ENCODE measurements around the gene DDX39B.
A peak's percentile ranks its signal among the peaks of the same experiment; 100 is the strongest.

DDX39B gene

GRCh38 chr6:31580807-31581433 lies 39.1 kb upstream of the DDX39B start:
- Histone ChIP-seq H3K4me3 (ENCODE audit: low read depth, low read length, poor library complexity, severe bottlenecking) (peak overlapping the region; percentile 92), H3K9ac (ENCODE audit: low read length) (peak overlapping the region; percentile 88), H3K79me2 (ENCODE audit: insufficient read depth, low read length) (no peaks in the 10 kb centered on the region), H3K36me3 (ENCODE audit: insufficient read depth, low read length) (no peaks in the 10 kb centered on the region), H3F3A (ENCODE audit: insufficient read depth, low read length) (no peaks in the 10 kb centered on the region), H3K4me2 (ENCODE audit: low read length) (peak overlapping the region; percentile 88), H2AFZ (ENCODE audit: low read length) (no peak overlapping the region), H3K27me3 (ENCODE audit: insufficient read depth, low read length) (no peaks in the 10 kb centered on the region), H3K9me2 (ENCODE audit: low read depth, low read length) (no peaks in the 10 kb centered on the region), H4K20me1 (ENCODE audit: insufficient read depth, low read length) (no peaks in the 10 kb centered on the region), H3K9me3 (ENCODE audit: low read length) (no peaks in the 10 kb centered on the region), H3K4me1 (ENCODE audit: insufficient read depth, low read length, severe bottlenecking) (peaks cover 60% of the 10 kb centered on the region), H3K27ac (ENCODE audit: low read depth, low read length, poor library complexity, severe bottlenecking) (peak overlapping the region; percentile 96)
- TF ChIP-seq EZH2 (IDR thresholded peaks at IDR 0.05; ENCODE audit: borderline replicate concordance, low read length) (no peak), CTCF (IDR thresholded peaks at IDR 0.05; ENCODE audit: low read length) (peak; percentile 95)

GRCh38 chr6:31580438-31580740 lies 38.6 kb upstream of the DDX39B start:
- Histone ChIP-seq H3K27me3 (ENCODE audit: insufficient read depth, low read length) (no peaks in the 10 kb centered on the region), H2AFZ (ENCODE audit: low read length) (no peak overlapping the region), H3K4me1 (ENCODE audit: insufficient read depth, low read length, severe bottlenecking) (peaks cover 60% of the 10 kb centered on the region), H3K9ac (ENCODE audit: low read length) (peak overlapping the region; percentile 88), H3F3A (ENCODE audit: insufficient read depth, low read length) (no peaks in the 10 kb centered on the region), H3K4me3 (ENCODE audit: low read depth, low read length, poor library complexity, severe bottlenecking) (peak overlapping the region; percentile 92), H3K27ac (ENCODE audit: low read depth, low read length, poor library complexity, severe bottlenecking) (peak overlapping the region; percentile 8), H3K4me2 (ENCODE audit: low read length) (peak overlapping the region; percentile 88), H4K20me1 (ENCODE audit: insufficient read depth, low read length) (no peaks in the 10 kb centered on the region), H3K9me3 (ENCODE audit: low read length) (no peaks in the 10 kb centered on the region), H3K9me2 (ENCODE audit: low read depth, low read length) (no peaks in the 10 kb centered on the region), H3K79me2 (ENCODE audit: insufficient read depth, low read length) (no peaks in the 10 kb centered on the region), H3K36me3 (ENCODE audit: insufficient read depth, low read length) (no peaks in the 10 kb centered on the region)
- no peak for TF ChIP-seq EZH2 (IDR thresholded peaks at IDR 0.05; ENCODE audit: borderline replicate concordance, low read length)
- no peak for TF ChIP-seq CTCF (IDR thresholded peaks at IDR 0.05; ENCODE audit: low read length)

- H3K27ac ChIP-seq (ENCODE audit: low read depth, low read length, poor library complexity, severe bottlenecking), result peak overlapping the region; percentile 8
- H2AFZ ChIP-seq (ENCODE audit: low read length), result no peak overlapping the region
- H3K4me1 ChIP-seq (ENCODE audit: insufficient read depth, low read length, severe bottlenecking), result peaks cover 60% of the 10 kb centered on the region
- no peaks in the 10 kb centered on the region for H3K27me3 ChIP-seq (ENCODE audit: insufficient read depth, low read length)
- H3K9me3 ChIP-seq (ENCODE audit: low read length), result no peaks in the 10 kb centered on the region
- H3K36me3 ChIP-seq (ENCODE audit: insufficient read depth, low read length), result no peaks in the 10 kb centered on the region
- H3K9me2 ChIP-seq (ENCODE audit: low read depth, low read length), result no peaks in the 10 kb centered on the region
- H3F3A ChIP-seq (ENCODE audit: insufficient read depth, low read length), result no peaks in the 10 kb centered on the region
- H3K79me2 ChIP-seq (ENCODE audit: insufficient read depth, low read length), result no peaks in the 10 kb centered on the region
- H3K4me2 ChIP-seq (ENCODE audit: low read length), result peak overlapping the region; percentile 88
- H3K9ac ChIP-seq (ENCODE audit: low read length), result peak overlapping the region; percentile 88; the same call in 1 of the 2 replicates
- TF ChIP-seq CTCF (IDR thresholded peaks at IDR 0.05; ENCODE audit: low read length), result no peak
- TF ChIP-seq EZH2 (IDR thresholded peaks at IDR 0.05; ENCODE audit: borderline replicate concordance, low read length), result no peak
- peak overlapping the region; percentile 92 for H3K4me3 ChIP-seq (ENCODE audit: low read depth, low read length, poor library complexity, severe bottlenecking)
- H4K20me1 ChIP-seq (ENCODE audit: insufficient read depth, low read length), result no peaks in the 10 kb centered on the region
Observed at GRCh38 chr6:31579546-31580437, 38.0 kb upstream of the DDX39B start.
